Activated CD8-positive, alpha-beta memory T cell treated with anti-CD3 and anti-CD28 coated beads for 36 hours (primary cell): ENCODE data around the gene LTBP2. TPM values are rescaled to one million over a fixed set of nuclear protein-coding genes. Genes with fewer than 3 reads are reported as not detected.
"Not testable (repeated sequence)": the region's sequence is repeated elsewhere in the genome, so short reads cannot be mapped to it uniquely, and the experiment has no call there.

Experiments
- CTCF ChIA-PET: fragments of 350-600 bp; sonication (Branson Sonifier 250); formaldehyde crosslinking; loops from one replicate; lab custom pipeline; 2021; ENCODE audit warnings: antibody characterized with exemption; lab: Charles Lee
- POLR2A ChIA-PET: fragments of 350-600 bp; sonication (Branson Sonifier 250); formaldehyde crosslinking; loops from one replicate; lab custom pipeline; 2021; ENCODE audit warnings: antibody characterized with exemption; lab: Charles Lee
- total RNA-seq, 2 experiments: library from RNA; stranded (reverse); gene quantifications; one replicate each; pipeline ENCODE4 v1.2.3, GENCODE V29; 2021

Gene LTBP2
- total RNA-seq, 2 experiments from 2014 or later, result 0.02 to 0.11 TPM

- CTCF ChIA-PET, result interaction anchor here (0.9 kb wide), 1 partner anchor 31 kb away, joined by 3 read pairs; no protein-coding TSS in a partner anchor
These were observed 152.1 kb downstream of the LTBP2 start for GRCh38 chr14:74459976-74460375.

DNA sequence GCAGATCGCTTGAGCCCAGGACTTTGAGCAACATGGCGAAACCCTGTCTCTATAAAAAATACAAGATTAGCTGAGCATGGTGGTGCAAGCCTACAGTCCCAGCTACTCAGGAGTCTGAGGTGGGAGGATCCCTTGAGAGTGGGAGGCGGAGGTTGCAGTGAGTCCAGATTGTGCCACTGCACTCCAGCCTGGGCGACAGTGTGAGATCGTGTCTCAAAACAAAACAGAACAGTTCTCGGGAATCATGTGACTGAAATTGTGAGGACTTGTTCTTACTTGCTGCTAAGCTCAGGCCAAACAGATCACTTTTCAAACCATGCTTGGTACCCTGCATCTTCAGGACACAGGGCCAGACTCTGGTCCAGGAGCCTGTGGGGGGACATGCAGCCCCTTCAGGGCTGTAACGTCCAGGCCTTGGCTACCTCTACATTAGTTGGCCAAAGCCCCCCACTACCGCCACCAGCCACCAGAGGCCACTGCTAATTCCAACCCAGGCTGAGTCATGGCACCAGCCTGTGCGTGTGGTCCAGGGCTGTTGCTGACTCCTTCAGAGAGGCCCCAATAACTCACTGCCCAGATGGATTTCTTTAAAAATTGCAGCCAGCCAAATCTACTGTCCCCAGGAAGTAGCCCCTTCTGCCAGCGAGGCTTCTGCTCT, 152.6 kb downstream of the LTBP2 start:
- CTCF ChIA-PET, result no interaction called here
- POLR2A ChIA-PET, result interaction anchor here (0.5 kb wide), 1 partner anchor 287 kb away, joined by 3 read pairs; no protein-coding TSS in a partner anchor

More at GRCh38 chr14:74459976-74460375, 152.1 kb downstream of the LTBP2 start:
- POLR2A ChIA-PET, result interaction anchor here (0.5 kb wide), 1 partner anchor 287 kb away, joined by 3 read pairs; no protein-coding TSS in a partner anchor

- POLR2A ChIA-PET, result no interaction called here
- CTCF ChIA-PET, result no interaction called here
These were observed 154.5 kb downstream of the LTBP2 start for GRCh38 chr14:74457565-74457895.

DNA sequence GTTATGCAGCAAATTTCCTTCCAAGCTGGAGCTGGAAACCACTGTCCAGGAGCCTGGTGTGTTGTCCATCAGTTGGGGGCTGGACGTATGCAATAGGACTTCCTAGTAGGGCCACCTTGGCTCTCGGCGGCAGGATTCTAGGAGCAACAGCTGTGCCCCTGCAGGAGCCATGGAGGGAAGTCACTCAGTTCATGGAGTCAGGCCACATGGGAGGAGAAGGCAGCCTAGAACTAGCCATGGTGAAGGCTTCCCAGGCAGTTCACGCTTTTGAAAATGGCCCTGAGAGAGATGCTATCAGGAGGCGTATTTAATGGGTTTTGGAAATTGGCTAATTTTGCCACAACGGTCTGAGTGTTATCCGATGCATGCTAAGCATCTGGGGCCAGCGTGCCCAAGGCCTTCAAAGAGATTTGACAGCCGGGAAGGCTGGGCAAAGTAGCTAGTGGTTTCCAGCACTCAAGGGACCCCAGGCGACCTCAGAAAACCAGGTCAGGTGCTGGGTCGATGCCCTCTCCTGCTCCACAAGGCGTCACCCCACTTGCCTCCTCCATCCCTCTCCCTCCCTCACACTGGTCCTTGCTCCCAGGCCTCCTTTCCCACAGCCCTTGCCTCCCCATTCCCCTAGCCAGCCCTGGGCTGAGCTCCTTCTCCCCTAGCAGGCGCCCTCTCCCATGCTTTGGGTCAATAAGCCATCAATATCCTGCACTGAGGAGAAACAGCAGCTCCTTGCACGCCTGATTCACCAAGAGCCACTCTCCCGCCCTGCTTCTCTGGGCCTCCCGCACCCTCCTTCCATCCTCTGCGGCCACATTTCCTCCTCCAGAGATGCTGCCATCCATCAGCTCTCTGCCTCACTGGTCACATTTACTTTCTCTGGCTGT, 155.1 kb downstream of the LTBP2 start:
- ChIA-PET POLR2A (no interaction called here), CTCF (no interaction called here)

DNA sequence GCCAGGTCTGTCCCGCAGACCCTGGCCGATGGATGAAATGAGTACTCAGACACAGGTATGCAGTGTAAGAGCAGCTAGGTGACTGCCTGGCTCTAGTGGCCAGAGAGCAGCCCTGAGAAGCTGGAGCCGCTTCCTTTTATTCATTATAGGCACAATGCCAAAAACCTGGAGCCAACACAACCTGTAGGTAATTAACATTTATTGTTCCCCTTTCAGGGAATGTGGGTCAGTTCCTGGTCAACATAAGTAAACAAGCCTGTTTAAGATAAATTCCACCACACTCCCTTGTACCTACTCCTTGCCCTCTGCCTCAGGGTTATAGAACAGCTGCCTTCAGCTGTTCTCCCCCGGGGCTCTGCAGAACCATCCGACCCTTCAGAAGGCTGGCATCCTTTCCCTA, 157.6 kb downstream of the LTBP2 start:
- CTCF ChIA-PET, POLR2A ChIA-PET: not testable (repeated sequence)

Other genes starting within 250 kb of the LTBP2 start
- not detected for gene SYNDIG1L, start 186.0 kb downstream of the LTBP2 start, total RNA-seq
- gene NPC2, start 118.9 kb downstream of the LTBP2 start, total RNA-seq, result 10 to 100 TPM; 12.4 to 13.4 TPM
- 10 to 100 TPM; 27.6 to 28.2 TPM for gene ISCA2, start 118.5 kb downstream of the LTBP2 start, total RNA-seq
- gene AREL1, start 100.8 kb upstream of the LTBP2 start, total RNA-seq, result 10 to 100 TPM; 37.5 to 37.8 TPM
- 10 to 100 TPM; 83.0 to 90.5 TPM for gene FCF1, start 100.9 kb upstream of the LTBP2 start, total RNA-seq
- gene YLPM1, start 151.1 kb upstream of the LTBP2 start, total RNA-seq, result 10 to 100 TPM; 50.2 to 52.9 TPM